ENCODE results near the gene PSMD13.
"Not testable (repeated sequence)": the region's sequence is repeated elsewhere in the genome, so short reads cannot be mapped to it uniquely, and the experiment has no call there.

Gene PSMD13

GRCh38 chr11:280706-281485 is 44.1 kb downstream of the PSMD13 start:
- ATAC-seq (peak; percentile 59), DNase-seq (ENCODE audit: low spot score in 2 of 2) (no peak)
- Mint-ChIP-seq H3K36me3 (peaks cover 13% of the 10 kb centered on the region), H3K27ac (no peak overlapping the region), H3K4me3 (peak overlapping the region; percentile 72), H3K4me1 (peaks cover 51% of the 10 kb centered on the region), H3K9me3 (no peaks in the 10 kb centered on the region)

GRCh38 chr11:281486-282161 is 44.8 kb downstream of the PSMD13 start:
- Mint-ChIP-seq H3K36me3 (peaks cover 13% of the 10 kb centered on the region), H3K4me1 (peaks cover 58% of the 10 kb centered on the region), H3K27ac (no peak overlapping the region), H3K4me3 (peak overlapping the region; percentile 72), H3K9me3 (no peaks in the 10 kb centered on the region)
- peak in 1 of 2 donors; percentile 65 for DNase-seq (ENCODE audit: low spot score in 2 of 2)
- ATAC-seq = no peak

- DNase-seq (ENCODE audit: low spot score in 2 of 2) (no peak), ATAC-seq (no peak)
- peaks cover 63% of the 10 kb centered on the region for H3K4me1 Mint-ChIP-seq
- H3K27ac Mint-ChIP-seq = no peak overlapping the region
- peak overlapping the region; percentile 72 for H3K4me3 Mint-ChIP-seq
- H3K36me3 Mint-ChIP-seq = peaks cover 16% of the 10 kb centered on the region
- no peaks in the 10 kb centered on the region for H3K9me3 Mint-ChIP-seq
Measured at GRCh38 chr11:282171-282570, 45.4 kb downstream of the PSMD13 start.

- Mint-ChIP-seq H3K9me3 (no peaks in the 10 kb centered on the region), H3K36me3 (peaks cover 16% of the 10 kb centered on the region), H3K4me1 (peaks cover 64% of the 10 kb centered on the region), H3K27ac (no peak overlapping the region), H3K4me3 (peak overlapping the region; percentile 72)
- ATAC-seq (no peak), DNase-seq (ENCODE audit: low spot score in 2 of 2) (no peak)
Measured at GRCh38 chr11:282630-283360, 46.0 kb downstream of the PSMD13 start.

GRCh38 chr11:283405-284104 is 46.8 kb downstream of the PSMD13 start:
- Mint-ChIP-seq H3K36me3 (peaks cover 18% of the 10 kb centered on the region), H3K27ac (no peak overlapping the region), H3K4me1 (peaks cover 62% of the 10 kb centered on the region), H3K4me3 (no peak overlapping the region), H3K9me3 (no peaks in the 10 kb centered on the region)
- no peak for DNase-seq (ENCODE audit: low spot score in 2 of 2)
- no peak for ATAC-seq

- DNase-seq (ENCODE audit: low spot score in 2 of 2) = no peak
- Mint-ChIP-seq H3K36me3 (peaks cover 18% of the 10 kb centered on the region), H3K27ac (no peak overlapping the region), H3K9me3 (no peaks in the 10 kb centered on the region), H3K4me3 (no peak overlapping the region), H3K4me1 (peaks cover 58% of the 10 kb centered on the region)
- no peak for ATAC-seq
Measured at GRCh38 chr11:284105-285020, 47.6 kb downstream of the PSMD13 start.

- H3K27ac Mint-ChIP-seq = no peak overlapping the region
- no peak for DNase-seq (ENCODE audit: low spot score in 2 of 2)
- no peak overlapping the region for H3K4me3 Mint-ChIP-seq
- no peak for ATAC-seq
- H3K4me1 Mint-ChIP-seq = peaks cover 66% of the 10 kb centered on the region
- H3K9me3 Mint-ChIP-seq = no peaks in the 10 kb centered on the region
- peaks cover 18% of the 10 kb centered on the region for H3K36me3 Mint-ChIP-seq
Measured at GRCh38 chr11:285021-285893, 48.5 kb downstream of the PSMD13 start.

GRCh38 chr11:285894-286220 is 49.1 kb downstream of the PSMD13 start:
- H3K4me1 Mint-ChIP-seq = peaks cover 70% of the 10 kb centered on the region
- H3K4me3 Mint-ChIP-seq = no peak overlapping the region
- no peaks in the 10 kb centered on the region for H3K9me3 Mint-ChIP-seq
- H3K27ac Mint-ChIP-seq = no peak overlapping the region
- ATAC-seq (no peak), DNase-seq (ENCODE audit: low spot score in 2 of 2) (no peak)
- peaks cover 18% of the 10 kb centered on the region for H3K36me3 Mint-ChIP-seq

GRCh38 chr11:286977-287820 is 50.4 kb downstream of the PSMD13 start:
- not testable (repeated sequence) for DNase-seq (ENCODE audit: low spot score in 2 of 2); H3K9me3 Mint-ChIP-seq; ATAC-seq
- peak overlapping the region; percentile 96 for H3K4me3 Mint-ChIP-seq
- H3K4me1 Mint-ChIP-seq = peaks cover 64% of the 10 kb centered on the region
- peak overlapping the region; percentile 93 for H3K27ac Mint-ChIP-seq
- H3K36me3 Mint-ChIP-seq = peaks cover 28% of the 10 kb centered on the region

- ATAC-seq (peak; percentile 42), DNase-seq (ENCODE audit: low spot score in 2 of 2) (no peak)
- Mint-ChIP-seq H3K36me3 (peaks cover 28% of the 10 kb centered on the region), H3K9me3 (no peaks in the 10 kb centered on the region), H3K4me1 (peaks cover 56% of the 10 kb centered on the region), H3K27ac (peak overlapping the region; percentile 93), H3K4me3 (peak overlapping the region; percentile 96)
Measured at GRCh38 chr11:287821-288477, 51.2 kb downstream of the PSMD13 start.

- Mint-ChIP-seq H3K36me3 (peaks cover 29% of the 10 kb centered on the region), H3K27ac (peak within 1 kb of the TSS; percentile 93), H3K4me3 (peak within 1 kb of the TSS; percentile 96), H3K9me3 (no peaks in the 10 kb centered on the region), H3K4me1 (peaks cover 54% of the 10 kb centered on the region)
- DNase-seq (ENCODE audit: low spot score in 2 of 2) (no peak), ATAC-seq (peak; percentile 59)
Measured at GRCh38 chr11:288478-289397, 52.0 kb downstream of the PSMD13 start, which contains the start of gene PGGHG. TSS of gene PGGHG (plus strand) at chr11:289126. CDS start at chr11:289817, 691 bp downstream.

- peak overlapping the region; percentile 64 for H3K4me3 Mint-ChIP-seq
- ATAC-seq (no peak), DNase-seq (ENCODE audit: low spot score in 2 of 2) (no peak)
- peaks cover 54% of the 10 kb centered on the region for H3K4me1 Mint-ChIP-seq
- peak overlapping the region; percentile 81 for H3K27ac Mint-ChIP-seq
- H3K9me3 Mint-ChIP-seq = no peaks in the 10 kb centered on the region
- H3K36me3 Mint-ChIP-seq = peaks cover 33% of the 10 kb centered on the region
Measured at GRCh38 chr11:289398-289711, 52.6 kb downstream of the PSMD13 start.
